K562 (cell line): Measurements from ENCODE around the gene ZCCHC17. TPM values are rescaled to one million over a fixed set of nuclear protein-coding genes. Genes with fewer than 3 reads are reported as not detected.

Source experiments
- ATAC-seq: fragments of 200-7000 bp; cut with Tn5 transposase; 3 replicates; pipeline ENCODE4 v1.9.1; 2020; ENCODE audit warnings: moderate library complexity
- BruUV-seq: library from RNA; stranded (reverse); fragments of 400-500 nt; replicated peaks from 2 replicates; lab custom pipeline; 2021; lab: Mats Ljungman, UMichigan
- CTCF ChIA-PET: fragments of 300-600 bp; formaldehyde crosslinking; extraction: SDS; loops from one replicate; lab custom pipeline; 2021; ENCODE audit warnings: low intra/inter-chr PET ratio; lab: Yijun Ruan, JAX
- POLR2A ChIA-PET: fragments of 300-600, 350-650 bp; sonication (Branson Sonifier 250); formaldehyde crosslinking; extraction: SDS; loops from one replicate; lab custom pipeline; 2021; ENCODE audit warnings: antibody characterized with exemption, inconsistent platforms; lab: Yijun Ruan, JAX
- DNase-seq, 4 experiments: peaks; one replicate each; pipeline versions ENCODE4 v3.0.0 to v3.0.0-alpha.2; 2011 to 2018; ENCODE audit warnings: low spot score in 3 of 4, mixed read lengths in 3 of 4; ENCODE audit errors: extremely low read depth in 1 of 4
- FAIRE-seq: peaks from 2 replicates; lab custom pipeline; 2011; peaks lifted over from hg19 to GRCh38; lab: Jason Lieb, UNC
- H2AFZ ChIP-seq: 2 replicates; pipeline ENCODE4 v1.6.0; 2011; ENCODE audit warnings: low read depth, low read length, control low read depth, inconsistent platforms
- H3K27ac ChIP-seq: fragments of 200-600 bp; 3 replicates; pipeline ENCODE4 v1.8.0; 2011; ENCODE audit warnings: low read depth, mild to moderate bottlenecking, control low read depth, inconsistent platforms, low read length, moderate library complexity, mixed read lengths; ENCODE audit errors: extremely low read depth
- H3K27me3 ChIP-seq, 2 experiments: fragments of 300-600 bp in 1 of 2; 2 replicates in 1 of 2; 3 replicates in 1 of 2; pipeline versions ENCODE4 v1.6.0 to v1.8.0; 2011; ENCODE audit warnings: inconsistent platforms in 2 of 2, low read length in 2 of 2, mild to moderate bottlenecking in 1 of 2, mixed read lengths in 1 of 2, moderate library complexity in 1 of 2; ENCODE audit not compliant: control insufficient read depth in 2 of 2, insufficient read depth in 2 of 2
- H3K36me3 ChIP-seq: fragments of 300-600 bp; 3 replicates; pipeline ENCODE4 v1.8.0; 2011; ENCODE audit warnings: mild to moderate bottlenecking, low read length, inconsistent platforms; ENCODE audit not compliant: control insufficient read depth, insufficient read depth
- H3K4me1 ChIP-seq, 2 experiments: fragments of 200-600 bp in 1 of 2; replicated peaks in 1 of 2; 2 replicates in 1 of 2; 3 replicates in 1 of 2; pipeline versions ENCODE4 v1.5.1 to v1.8.0; 2011; ENCODE audit warnings: inconsistent platforms in 2 of 2, low read length in 2 of 2, mild to moderate bottlenecking in 1 of 2, mixed read lengths in 1 of 2, moderate library complexity in 1 of 2; ENCODE audit not compliant: control insufficient read depth in 2 of 2, insufficient read depth in 2 of 2
- H3K4me2 ChIP-seq: 2 replicates; pipeline ENCODE4 v1.6.1; 2011; ENCODE audit warnings: low read length, control low read depth, inconsistent platforms, mixed read lengths; ENCODE audit not compliant: insufficient read depth
- H3K4me3 ChIP-seq: fragments of 200-600 bp; sonication (generic), shearing (Covaris generic); 2 replicates; pipeline ENCODE4 v1.5.1; 2016; ENCODE audit warnings: control low read depth, inconsistent platforms
- H3K79me2 ChIP-seq: fragments of 200-600 bp; 3 replicates; pipeline ENCODE4 v1.8.0; 2011; ENCODE audit warnings: low read length, inconsistent platforms; ENCODE audit not compliant: control insufficient read depth, insufficient read depth
- H3K9ac ChIP-seq, 2 experiments: 2 replicates each; pipeline versions ENCODE4 v1.6.0 to v1.6.1; 2011; ENCODE audit warnings: low read depth in 2 of 2, low read length in 2 of 2, control low read depth in 1 of 2, inconsistent platforms in 1 of 2, mild to moderate bottlenecking in 1 of 2, mixed read lengths in 1 of 2; ENCODE audit not compliant: insufficient read depth in 1 of 2
- H3K9me1 ChIP-seq: one replicate; pipeline ENCODE4 v1.6.0; 2011; ENCODE audit warnings: inconsistent platforms, mild to moderate bottlenecking, low read length, moderate library complexity; ENCODE audit not compliant: control insufficient read depth, insufficient read depth
- H3K9me3 ChIP-seq: replicated peaks from 2 replicates; pipeline ENCODE4 v1.5.1; 2011; ENCODE audit warnings: low read depth, low read length, inconsistent platforms; ENCODE audit not compliant: control insufficient read depth, insufficient read depth
- H4K20me1 ChIP-seq: replicated peaks from 2 replicates; pipeline ENCODE4 v1.6.1; 2011; ENCODE audit warnings: low read length, inconsistent platforms, mixed read lengths; ENCODE audit not compliant: control insufficient read depth, insufficient read depth
- ELF4 ChIP-seq: fragments of 450-650 bp; formaldehyde crosslinking; IDR thresholded peaks from 2 replicates; pipeline ENCODE4 v1.4.0; 2022; ENCODE audit warnings: missing genetic modification characterization
- EP300 ChIP-seq: IDR thresholded peaks from 2 replicates; pipeline ENCODE4 v1.6.1; 2012; ENCODE audit warnings: low read length, improper control_type of control experiment
- ESRRB ChIP-seq: fragments of 250-450 bp; sonication (Bioruptor Pico); IDR thresholded peaks from 2 replicates; pipeline ENCODE4 v1.5.0; 2020; ENCODE audit warnings: mild to moderate bottlenecking, moderate library complexity, borderline replicate concordance
- L3MBTL2 ChIP-seq: fragments of 450-650 bp; IDR thresholded peaks from 2 replicates; pipeline ENCODE4 v1.6.1; 2016; ENCODE audit warnings: mild to moderate bottlenecking, moderate library complexity
- PHF20 ChIP-seq: fragments of 450-650 bp; IDR thresholded peaks from 2 replicates; pipeline ENCODE4 v1.6.1; 2018; ENCODE audit not compliant: partially characterized antibody
- SAFB ChIP-seq: fragments of 200-400 bp; formaldehyde crosslinking; IDR thresholded peaks from 2 replicates; pipeline ENCODE4 v1.6.1; 2017; ENCODE audit warnings: low read depth, low read length, borderline replicate concordance
- TEAD1 ChIP-seq, 2 experiments: fragments of 450-650 bp in 1 of 2; sonication (generic) in 1 of 2; formaldehyde crosslinking; IDR thresholded peaks; 2 replicates each; pipeline versions ENCODE4 v1.4.0 to v1.8.0; 2020 to 2022; ENCODE audit warnings: mild to moderate bottlenecking in 2 of 2, missing genetic modification reagents in 1 of 2
- ZNF24 ChIP-seq: fragments of 450-650 bp; IDR thresholded peaks from 2 replicates; pipeline ENCODE4 v1.6.1; 2016
- ZNF586 ChIP-seq: fragments of 450-650 bp; formaldehyde crosslinking; conservative IDR thresholded peaks from 2 replicates; pipeline ENCODE4 v1.4.0; 2020; ENCODE audit warnings: mild to moderate bottlenecking, moderate library complexity
- ZNF644 ChIP-seq: fragments of 200-800 bp; sonication (Bioruptor generic); IDR thresholded peaks from 2 replicates; pipeline ENCODE4 v1.6.1; 2016; ENCODE audit warnings: low read depth, missing genetic modification characterization, missing compliant biosample characterization
- WGBS: fragments of 100-300 bp; shearing (Covaris generic); methylation state at CpG from one replicate; pipeline ENCODE4 v1.1.6; 2016; ENCODE audit warnings: low coverage, mixed read lengths; ENCODE audit not compliant: insufficient coverage; ENCODE audit errors: missing lambda C conversion rate; 5-methylcytosine and 5-hydroxymethylcytosine counted together
- in situ Hi-C: fragments of 300-500 bp; cut with MboI; formaldehyde crosslinking; loops from 4 replicates; pipeline ENCODE4 v1.15.0; 2018; ENCODE audit warnings: inconsistent platforms, mixed read lengths
- intact Hi-C: fragments of 100-400 bp; cut with micrococcal nuclease; formaldehyde crosslinking; loops from 2 replicates; pipeline ENCODE4 v1.14.2; 2022
- polyA plus RNA-seq, 8 experiments: library from polyadenylated mRNA; depleted of rRNA in 4 of 8; stranded (reverse) in 5 of 8; unstranded in 3 of 8; fragments of >200 nt; fragmentation: Nextera tagmentation in 2 of 8; fragmentation: Illumina TruSeq in 1 of 8; extraction: Ambion mirVana in 2 of 8; extraction: Trizol in 1 of 8; gene quantifications; 2 replicates each; pipeline versions ENCODE4 v1.2.1 to v1.2.3, GENCODE V29; 2011 to 2014; ENCODE audit warnings: inconsistent platforms in 1 of 8, missing spikeins in 1 of 8
- total RNA-seq, 7 experiments: library from RNA; depleted of rRNA in 6 of 7; stranded (reverse); fragments of >200 nt in 6 of 7; fragmentation: Illumina TruSeq in 2 of 7; extraction: Trizol in 2 of 7; gene quantifications; 2 replicates each; pipeline versions ENCODE4 v1.2.1 to v1.2.3, GENCODE V29; 2011 to 2021; ENCODE audit warnings: low replicate concordance in 1 of 7
- TF ChIP-seq, protein P1 (sequence below): sonication (generic); IDR thresholded peaks from 2 replicates; pipeline ENCODE4 v1.6.1; 2016
- TF ChIP-seq, protein P2 (sequence below): fragments of 250-450 bp; sonication (Bioruptor Pico); IDR thresholded peaks from 2 replicates; pipeline ENCODE4 v1.6.1; 2021; ENCODE audit warnings: mild to moderate bottlenecking
- TF ChIP-seq, protein P3 (sequence below), 2 experiments: fragments of 250-450 bp in 1 of 2; fragments of 450-650 bp in 1 of 2; sonication (Bioruptor Pico) in 1 of 2; IDR thresholded peaks; 2 replicates each; pipeline versions ENCODE4 v1.6.1 to v1.8.0; 2016 to 2021; ENCODE audit warnings: mild to moderate bottlenecking in 2 of 2, moderate library complexity in 2 of 2, missing compliant biosample characterization in 1 of 2, missing genetic modification characterization in 1 of 2
- TF ChIP-seq, protein P4 (sequence below): fragments of 200-800 bp; sonication (Bioruptor generic); IDR thresholded peaks from 2 replicates; pipeline ENCODE4 v1.6.1; 2017; ENCODE audit warnings: missing genetic modification characterization, missing compliant biosample characterization
- TF ChIP-seq, protein P5 (sequence below): sonication (generic); formaldehyde crosslinking; IDR thresholded peaks from 2 replicates; pipeline ENCODE4 v1.8.0; 2022; ENCODE audit warnings: mild to moderate bottlenecking, missing genetic modification reagents

ZCCHC17 gene
- total and polyA plus RNA-seq, 9 of the 15 experiments (the other 6 are each of a cell fraction or from before 2014, with no cell fraction given): 46.9 to 150 (median 74.7) TPM

DNA sequence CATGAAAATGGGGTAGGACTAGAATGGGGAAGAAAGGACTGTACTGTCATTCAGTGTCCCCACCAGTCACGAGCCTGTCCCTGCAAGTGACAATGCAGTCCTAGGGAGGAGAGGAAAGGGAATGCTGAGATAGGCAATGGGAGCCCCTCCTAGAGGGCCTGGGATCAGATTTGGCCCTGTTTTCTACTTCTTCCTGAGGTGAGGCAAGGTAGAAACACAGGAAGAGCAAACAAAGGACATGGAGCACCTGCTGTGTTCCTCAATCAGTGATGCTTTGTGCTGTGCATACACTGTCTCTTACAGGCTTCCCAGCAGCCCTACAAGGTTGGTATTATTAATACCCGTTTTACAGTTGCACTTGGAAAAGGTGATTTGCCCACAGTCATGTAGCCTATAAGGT, 70.0 kb downstream of the ZCCHC17 start:
- FAIRE-seq (no peak), ATAC-seq (no peak)

More for the DNA sequence above, 70.0 kb downstream of the ZCCHC17 start:
- Histone ChIP-seq H2AFZ (no peak overlapping the region), H3K79me2 (no peaks in the 10 kb centered on the region), H3K4me3 (no peak overlapping the region), H4K20me1 (0 out of 2 replicates have a peak, but pooled peaks cover 3% of the 10 kb centered on the region), H3K9me3 (no peaks in the 10 kb centered on the region), H3K4me2 (no peak overlapping the region), H3K27ac (no peak overlapping the region), H3K9ac (no peak overlapping the region), H3K4me1 (peaks cover 8 to 10% of the 10 kb centered on the region in 2 experiments; a peak in 3 of 5 replicates), H3K27me3 (no peaks in the 10 kb centered on the region), H3K9me1 (no peaks in the 10 kb centered on the region), H3K36me3 (peaks cover 39% of the 10 kb centered on the region)
- in situ Hi-C loops (no loop called here), intact Hi-C loops (no loop called here)
- POLR2A ChIA-PET: interaction anchor here (0.7 to 0.8 kb wide), 2 partner anchors 13 to 274 kb away, joined by 3 to 4 read pairs; no protein-coding TSS in a partner anchor
- no peak for DNase-seq
- no TSS peak for BruUV-seq
- TF ChIP-seq TEAD1 (CRISPR knock-in tag; IDR thresholded peaks at IDR 0.05): no peak
- TF ChIP-seq, protein P1, sequence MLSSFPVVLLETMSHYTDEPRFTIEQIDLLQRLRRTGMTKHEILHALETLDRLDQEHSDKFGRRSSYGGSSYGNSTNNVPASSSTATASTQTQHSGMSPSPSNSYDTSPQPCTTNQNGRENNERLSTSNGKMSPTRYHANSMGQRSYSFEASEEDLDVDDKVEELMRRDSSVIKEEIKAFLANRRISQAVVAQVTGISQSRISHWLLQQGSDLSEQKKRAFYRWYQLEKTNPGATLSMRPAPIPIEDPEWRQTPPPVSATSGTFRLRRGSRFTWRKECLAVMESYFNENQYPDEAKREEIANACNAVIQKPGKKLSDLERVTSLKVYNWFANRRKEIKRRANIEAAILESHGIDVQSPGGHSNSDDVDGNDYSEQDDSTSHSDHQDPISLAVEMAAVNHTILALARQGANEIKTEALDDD: no peak
- no peak for TF ChIP-seq ZNF24
- TF ChIP-seq, protein P2, sequence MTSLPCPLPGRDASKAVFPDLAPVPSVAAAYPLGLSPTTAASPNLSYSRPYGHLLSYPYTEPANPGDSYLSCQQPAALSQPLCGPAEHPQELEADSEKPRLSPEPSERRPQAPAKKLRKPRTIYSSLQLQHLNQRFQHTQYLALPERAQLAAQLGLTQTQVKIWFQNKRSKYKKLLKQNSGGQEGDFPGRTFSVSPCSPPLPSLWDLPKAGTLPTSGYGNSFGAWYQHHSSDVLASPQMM: no peak
- TF ChIP-seq EP300: no peak
- TF ChIP-seq SAFB: no peak
- TF ChIP-seq ESRRB (CRISPR knock-in tag): no peak
- TF ChIP-seq, protein P3, sequence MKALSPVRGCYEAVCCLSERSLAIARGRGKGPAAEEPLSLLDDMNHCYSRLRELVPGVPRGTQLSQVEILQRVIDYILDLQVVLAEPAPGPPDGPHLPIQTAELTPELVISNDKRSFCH (CRISPR knock-in tag; IDR thresholded peaks at IDR 0.05): no peak
- TF ChIP-seq, protein P3 (tag; IDR thresholded peaks at IDR 0.05): no peak
- TF ChIP-seq, protein P4, sequence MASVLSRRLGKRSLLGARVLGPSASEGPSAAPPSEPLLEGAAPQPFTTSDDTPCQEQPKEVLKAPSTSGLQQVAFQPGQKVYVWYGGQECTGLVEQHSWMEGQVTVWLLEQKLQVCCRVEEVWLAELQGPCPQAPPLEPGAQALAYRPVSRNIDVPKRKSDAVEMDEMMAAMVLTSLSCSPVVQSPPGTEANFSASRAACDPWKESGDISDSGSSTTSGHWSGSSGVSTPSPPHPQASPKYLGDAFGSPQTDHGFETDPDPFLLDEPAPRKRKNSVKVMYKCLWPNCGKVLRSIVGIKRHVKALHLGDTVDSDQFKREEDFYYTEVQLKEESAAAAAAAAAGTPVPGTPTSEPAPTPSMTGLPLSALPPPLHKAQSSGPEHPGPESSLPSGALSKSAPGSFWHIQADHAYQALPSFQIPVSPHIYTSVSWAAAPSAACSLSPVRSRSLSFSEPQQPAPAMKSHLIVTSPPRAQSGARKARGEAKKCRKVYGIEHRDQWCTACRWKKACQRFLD: no peak
- no peak for TF ChIP-seq ZNF644 (tag)
- TF ChIP-seq, protein P5, sequence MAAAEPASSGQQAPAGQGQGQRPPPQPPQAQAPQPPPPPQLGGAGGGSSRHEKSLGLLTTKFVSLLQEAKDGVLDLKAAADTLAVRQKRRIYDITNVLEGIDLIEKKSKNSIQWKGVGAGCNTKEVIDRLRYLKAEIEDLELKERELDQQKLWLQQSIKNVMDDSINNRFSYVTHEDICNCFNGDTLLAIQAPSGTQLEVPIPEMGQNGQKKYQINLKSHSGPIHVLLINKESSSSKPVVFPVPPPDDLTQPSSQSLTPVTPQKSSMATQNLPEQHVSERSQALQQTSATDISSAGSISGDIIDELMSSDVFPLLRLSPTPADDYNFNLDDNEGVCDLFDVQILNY (CRISPR knock-in tag): no peak
- no peak for TF ChIP-seq ELF4 (CRISPR knock-in tag)
- no peak for TF ChIP-seq PHF20
- TF ChIP-seq ZNF586 (CRISPR knock-in tag): no peak
- TF ChIP-seq L3MBTL2: no peak
- WGBS: 28% methylated on average over 2 of the region's 2 CpGs
- CTCF ChIA-PET: no interaction called here
